GM19035 (cell line): Measurements from ENCODE around the gene SLC13A1.
A peak's percentile ranks its signal among the peaks of the same experiment; 100 is the strongest.

Experiments
- ATAC-seq: cut with Tn5 transposase; IDR thresholded peaks from one replicate; pipeline ENCODE4 v1.9.1; 2021; ENCODE audit not compliant: unreplicated experiment

SLC13A1 gene

DNA sequence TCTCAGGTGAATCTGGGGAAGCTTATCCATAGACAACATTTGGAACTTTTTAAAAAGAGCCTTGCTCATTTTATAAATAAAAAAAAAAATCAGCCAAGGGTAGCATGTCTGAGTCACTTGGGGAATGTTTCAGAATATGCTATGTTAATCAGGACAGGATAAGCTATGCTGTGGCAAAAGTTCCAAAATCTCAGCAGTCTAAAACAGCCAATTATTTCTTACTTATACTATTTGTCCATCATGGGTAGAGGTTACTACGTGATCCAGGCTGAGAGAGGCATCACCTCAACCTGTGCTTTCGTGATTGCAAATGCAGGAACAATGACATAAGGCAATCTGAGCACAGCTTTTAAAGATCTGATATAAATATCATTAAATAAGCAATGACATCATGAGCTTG, 6.5 kb downstream of the SLC13A1 start:
- no peak for ATAC-seq

DNA sequence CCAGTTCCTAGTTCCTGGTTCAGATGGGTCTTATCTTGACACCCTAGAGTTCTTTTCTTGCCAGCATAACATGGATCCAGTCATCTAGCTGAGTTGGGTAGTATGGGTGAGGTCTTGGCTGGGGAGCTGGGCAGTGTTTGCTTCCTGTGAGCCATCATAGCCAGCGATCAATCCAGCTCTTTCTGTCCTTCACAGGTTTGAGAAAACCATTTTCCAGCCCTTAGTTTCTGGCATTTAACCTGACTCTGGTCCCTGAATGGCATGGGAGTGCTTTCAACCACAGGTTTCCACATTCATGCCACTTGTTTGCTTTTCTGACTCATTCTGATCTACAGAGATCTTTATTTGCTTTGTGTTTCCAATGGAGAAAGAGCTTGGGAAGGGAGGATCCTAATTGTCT, 8.6 kb downstream of the SLC13A1 start:
- no peak for ATAC-seq

DNA sequence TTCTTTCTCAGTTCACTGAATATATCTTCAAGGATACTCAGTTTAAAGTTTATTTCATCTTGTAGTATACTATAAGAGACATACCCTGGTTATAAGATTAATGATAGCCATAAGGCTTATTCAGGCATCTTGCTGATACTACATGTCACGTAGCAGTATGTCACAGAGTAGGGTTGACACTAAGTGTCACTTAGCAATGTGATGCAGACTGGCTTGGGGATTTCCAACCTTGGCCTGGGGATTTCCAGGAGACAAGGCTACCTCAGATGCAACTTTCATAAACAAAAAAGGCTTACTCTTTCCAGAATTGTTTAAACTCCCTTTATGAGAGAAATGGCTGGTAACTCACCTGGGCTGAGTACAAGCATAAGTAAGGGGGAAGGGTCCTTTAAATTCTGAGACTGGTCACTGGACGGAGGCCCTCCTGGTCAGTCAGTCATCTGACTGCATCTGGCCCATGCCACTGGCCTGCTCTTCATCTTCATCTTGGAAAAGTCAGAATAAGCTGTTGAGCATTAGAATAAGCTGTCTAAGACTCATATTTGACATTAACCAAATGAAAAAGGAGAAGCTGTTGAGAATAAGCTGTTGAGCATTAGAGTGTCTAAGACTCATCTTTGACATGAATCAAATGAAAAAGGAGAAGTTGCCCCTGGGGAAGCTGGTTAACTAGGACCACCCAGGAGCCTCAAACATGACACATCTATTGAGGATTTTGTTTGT, 9.5 kb downstream of the SLC13A1 start:
- peak; percentile 94 for ATAC-seq

DNA sequence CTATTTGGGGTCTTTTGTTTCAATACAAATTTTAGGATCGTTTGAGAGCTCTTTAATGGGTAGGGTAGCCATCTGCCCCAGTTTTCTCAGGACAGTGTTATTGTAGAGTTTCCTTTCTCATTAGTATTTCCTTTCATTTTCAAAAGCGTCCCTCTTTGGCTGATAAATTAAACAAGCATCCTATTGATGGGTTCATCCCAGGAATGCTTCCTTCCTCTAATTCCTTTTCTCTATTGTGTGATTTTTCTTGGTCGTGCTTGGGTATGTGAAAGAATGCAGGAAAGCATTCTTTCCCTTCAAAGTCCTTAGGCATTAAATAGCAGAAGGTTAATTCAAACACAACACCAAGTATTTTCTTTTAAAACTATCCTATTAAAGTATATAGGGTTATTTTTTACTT, 14.0 kb downstream of the SLC13A1 start:
- no peak for ATAC-seq

DNA sequence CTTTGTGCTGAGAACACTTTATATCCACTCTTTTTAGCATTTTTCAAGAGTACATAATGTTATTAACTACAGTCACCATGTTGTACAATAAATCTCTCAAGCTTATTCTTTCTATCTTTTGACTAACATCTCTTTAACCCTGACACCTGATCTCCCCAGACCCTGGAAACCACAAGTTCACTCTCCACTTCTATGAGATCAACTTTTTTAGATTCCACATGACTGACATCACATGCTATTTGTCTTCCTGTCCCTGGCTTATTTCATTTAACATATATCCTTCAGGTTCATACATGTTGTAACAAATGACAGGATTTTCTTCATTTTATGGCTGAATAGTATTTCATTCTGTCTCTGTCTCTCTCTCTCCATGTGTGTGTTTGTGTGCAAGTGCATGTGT, 15.5 kb downstream of the SLC13A1 start:
- ATAC-seq = no peak

GRCh38 chr7:123183431-123183830, 16.3 kb downstream of the SLC13A1 start:
- ATAC-seq = no peak

- ATAC-seq = no peak
Measured at GRCh38 chr7:123177442-123177841, 22.3 kb downstream of the SLC13A1 start.

GRCh38 chr7:123170333-123171246, 29.2 kb downstream of the SLC13A1 start:
- no peak for ATAC-seq

GRCh38 chr7:123169065-123169464, 30.7 kb downstream of the SLC13A1 start:
- ATAC-seq = no peak

DNA sequence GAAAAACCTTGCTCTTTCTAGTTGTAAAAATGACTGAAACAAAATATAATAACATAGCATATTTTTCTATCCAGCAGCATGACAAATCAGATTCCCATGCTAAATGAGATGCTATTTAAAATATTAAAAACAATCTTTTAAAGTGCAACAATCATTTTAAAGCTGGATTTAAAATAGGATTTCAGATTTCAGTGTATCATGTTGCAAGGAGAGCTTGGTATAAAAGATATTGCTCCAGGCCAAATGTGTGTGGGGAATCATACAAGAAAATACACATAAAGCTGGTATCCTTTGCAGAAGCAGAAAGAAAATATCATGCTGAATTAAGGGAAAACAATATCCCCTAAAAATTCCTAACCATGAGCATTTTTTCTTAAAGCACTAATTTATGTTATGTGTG, 42.2 kb downstream of the SLC13A1 start:
- no peak for ATAC-seq

DNA sequence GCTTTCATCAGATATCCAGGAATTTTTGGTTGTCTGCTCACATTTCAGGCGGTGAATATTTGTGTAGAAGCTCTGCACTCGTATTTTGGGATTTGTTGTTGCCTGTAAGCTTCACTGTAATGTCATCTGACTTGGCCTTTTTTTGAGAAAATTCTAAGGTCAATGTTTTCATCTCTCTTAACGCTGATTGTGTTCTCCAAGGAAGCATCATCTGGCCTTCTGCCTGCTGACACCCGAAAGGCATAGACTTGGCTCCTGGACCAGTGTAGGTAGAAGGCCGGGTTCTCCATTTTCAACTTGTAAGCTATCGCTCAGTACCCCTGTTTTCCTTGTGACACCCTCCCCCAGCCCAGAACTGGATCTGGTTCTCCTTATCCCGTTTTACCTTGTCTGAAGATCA, 44.2 kb downstream of the SLC13A1 start:
- no peak for ATAC-seq

- ATAC-seq = peak; percentile 100
Measured at GRCh38 chr7:123154231-123154860, 45.4 kb downstream of the SLC13A1 start.

DNA sequence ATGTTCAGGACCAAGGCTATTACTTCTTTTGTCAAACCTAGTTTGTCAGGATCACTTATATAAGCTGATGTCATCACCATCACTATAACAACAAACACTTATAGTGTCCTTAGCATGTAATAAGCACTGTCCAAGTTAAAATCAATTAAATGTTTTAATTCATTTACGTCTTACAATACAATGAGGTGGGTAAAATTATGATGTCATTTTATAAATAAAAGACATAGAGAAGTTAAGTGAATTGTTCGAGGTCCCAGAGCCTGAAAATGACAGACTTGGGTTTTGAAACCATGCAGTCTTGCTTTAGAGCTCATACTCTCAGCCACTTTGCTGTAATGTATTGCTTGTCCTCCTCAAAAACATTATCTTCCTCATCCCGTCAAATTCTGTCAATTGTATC, 48.3 kb downstream of the SLC13A1 start:
- no peak for ATAC-seq

DNA sequence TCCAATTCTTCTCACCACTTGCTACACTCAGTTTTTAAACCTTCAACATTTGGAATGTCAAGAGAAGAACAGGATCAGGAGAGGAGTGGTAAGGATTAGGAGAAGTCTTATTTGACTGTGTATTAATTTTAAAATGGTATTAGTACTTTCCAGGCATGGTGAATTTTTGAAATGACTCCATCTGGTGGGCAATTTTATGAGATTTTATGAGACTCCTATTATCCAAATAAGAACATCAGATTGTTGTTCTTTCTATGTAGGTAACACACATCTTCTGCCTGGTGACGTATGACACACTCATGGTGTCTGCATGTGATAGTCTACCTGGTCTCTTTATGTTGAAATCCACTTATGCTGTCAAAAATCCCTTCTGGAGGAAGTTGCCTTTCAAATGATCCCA, 51.0 kb downstream of the SLC13A1 start:
- ATAC-seq = no peak

GRCh38 chr7:123143252-123144006, 56.3 kb downstream of the SLC13A1 start:
- no peak for ATAC-seq

DNA sequence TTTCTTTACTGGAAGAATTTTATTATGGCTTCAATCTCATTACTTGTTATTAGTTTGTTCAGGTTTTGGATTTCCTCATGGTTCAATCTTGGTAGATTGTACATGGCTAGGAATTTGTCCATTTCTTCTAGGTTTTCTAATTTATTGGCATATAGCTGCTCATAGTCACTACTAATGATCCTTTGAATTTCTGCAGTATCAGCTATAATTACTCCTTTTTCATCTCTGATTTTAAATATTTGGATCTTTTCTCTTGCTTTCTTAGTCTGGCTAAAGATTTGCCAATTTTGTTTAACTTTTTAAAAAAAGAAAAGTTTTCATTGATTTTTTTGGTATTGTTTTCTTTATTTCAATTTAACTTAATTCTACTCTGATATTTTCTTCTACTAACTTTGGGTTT, 59.2 kb downstream of the SLC13A1 start:
- no peak for ATAC-seq

DNA sequence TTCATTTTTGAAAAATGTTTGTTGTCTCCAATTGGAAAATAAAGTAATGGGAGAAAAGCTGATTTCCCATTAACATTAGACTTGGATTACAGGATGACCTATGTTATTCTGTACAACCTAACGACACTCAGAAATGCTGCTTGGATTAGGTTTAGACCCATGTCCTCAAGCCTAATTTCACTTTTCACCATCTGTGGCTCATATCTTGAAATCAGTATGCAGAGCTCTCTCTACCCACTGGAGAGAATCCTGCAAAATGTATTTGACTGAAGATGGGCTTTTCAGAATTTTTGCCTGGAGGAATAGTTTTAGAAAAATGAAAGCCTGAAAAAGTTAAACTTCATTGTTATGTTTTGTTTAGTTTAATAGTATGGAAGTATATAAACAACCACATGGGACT, 63.8 kb downstream of the SLC13A1 start:
- ATAC-seq = no peak

- no peak for ATAC-seq
Measured at GRCh38 chr7:123133924-123134323, 65.8 kb downstream of the SLC13A1 start.

GRCh38 chr7:123131961-123132360, 67.8 kb downstream of the SLC13A1 start:
- ATAC-seq = no peak

GRCh38 chr7:123131556-123131955, 68.2 kb downstream of the SLC13A1 start:
- ATAC-seq = no peak

- no peak for ATAC-seq
Measured at GRCh38 chr7:123131140-123131539, 68.6 kb downstream of the SLC13A1 start.
